HCT116 (cell line): ENCODE measurements around the gene RNF222. TPM values are rescaled to one million over a fixed set of nuclear protein-coding genes. Genes with fewer than 3 reads are reported as not detected.

Experiments used
- ATAC-seq: fragments of 200-7000 bp; cut with Tn5 transposase; 2 replicates; pipeline ENCODE4 v1.9.1; 2020; ENCODE audit warnings: mild to moderate bottlenecking, moderate library complexity
- BruUV-seq: library from RNA; stranded (reverse); fragments of 400-500 nt; replicated peaks from 2 replicates; lab custom pipeline; 2021; lab: Mats Ljungman, UMichigan
- CTCF ChIA-PET: fragments of 300-600 bp; sonication (Branson Sonifier 250); formaldehyde crosslinking; loops from one replicate; lab custom pipeline; 2021; ENCODE audit warnings: antibody characterized with exemption; lab: Charles Lee
- POLR2A ChIA-PET: fragments of 300-600, 350-600 bp; sonication (Branson Sonifier 250); formaldehyde crosslinking; loops from one replicate; lab custom pipeline; 2021; ENCODE audit warnings: antibody characterized with exemption; lab: Charles Lee
- RAD21 ChIA-PET, 2 experiments: fragments of 300-600 bp; sonication (Branson Sonifier 250); formaldehyde crosslinking; loops; one replicate each; lab custom pipeline; 2023; ENCODE audit warnings: low total read pairs in 2 of 2; ENCODE audit not compliant: uncharacterized antibody in 2 of 2, unreplicated experiment in 2 of 2, low non-redundant PET in 1 of 2; lab: Charles Lee
- DNase-seq: peaks from one replicate; pipeline ENCODE4 v3.0.0-alpha.2; 2010; ENCODE audit warnings: low read depth, low spot score
- H2AFZ ChIP-seq: fragments of 200-600 bp; shearing (Covaris generic), sonication (generic); 2 replicates; pipeline ENCODE4 v1.6.1; 2017; ENCODE audit warnings: low read depth, mixed run types, mixed read lengths, antibody characterized with exemption, low read length; ENCODE audit not compliant: poor library complexity, severe bottlenecking
- H3K27ac ChIP-seq: 2 replicates; pipeline ENCODE4 v1.5.1; 2012; ENCODE audit warnings: low read depth, low read length
- H3K27me3 ChIP-seq: fragments of 200-600 bp; sonication (generic); 2 replicates; pipeline ENCODE4 v1.6.1; 2016; ENCODE audit warnings: mixed run types, low read length, mixed read lengths; ENCODE audit not compliant: insufficient read depth
- H3K36me3 ChIP-seq, 2 experiments: fragments of 200-500 bp in 1 of 2; fragments of 200-600 bp in 1 of 2; sonication (Bioruptor generic) in 1 of 2; sonication (generic) in 1 of 2; 2 replicates each; pipeline versions ENCODE4 v1.5.1 to v1.6.1; 2014 to 2016; ENCODE audit warnings: low read length in 2 of 2, inconsistent platforms in 1 of 2, mixed read lengths in 1 of 2, mixed run types in 1 of 2; ENCODE audit not compliant: insufficient read depth in 2 of 2, control insufficient read depth in 1 of 2
- H3K4me1 ChIP-seq, 2 experiments: fragments of 200-600 bp in 1 of 2; sonication (generic) in 1 of 2; 2 replicates each; pipeline versions ENCODE4 v1.5.1 to v1.6.1; 2012 to 2017; ENCODE audit warnings: low read length in 2 of 2, inconsistent platforms in 1 of 2, mild to moderate bottlenecking in 1 of 2, mixed read lengths in 1 of 2, mixed run types in 1 of 2, moderate library complexity in 1 of 2; ENCODE audit not compliant: insufficient read depth in 2 of 2, control insufficient read depth in 1 of 2
- H3K4me2 ChIP-seq: fragments of 200-600 bp; sonication (generic); 2 replicates; pipeline ENCODE4 v1.6.1; 2017; ENCODE audit warnings: mixed run types, low read length, mixed read lengths
- H3K4me3 ChIP-seq, 2 experiments: fragments of 200-600 bp in 1 of 2; sonication (generic) in 1 of 2; replicated peaks in 1 of 2; 2 replicates each; pipeline ENCODE4 v1.5.1; 2011 to 2016; ENCODE audit warnings: low read length in 2 of 2, control low read depth in 1 of 2, low read depth in 1 of 2, mild to moderate bottlenecking in 1 of 2, mixed read lengths in 1 of 2, mixed run types in 1 of 2
- H3K79me2 ChIP-seq: fragments of 200-600 bp; sonication (generic); 2 replicates; pipeline ENCODE4 v1.6.1; 2017; ENCODE audit warnings: mild to moderate bottlenecking, mixed run types, low read length, moderate library complexity, mixed read lengths; ENCODE audit not compliant: insufficient read depth
- H3K9ac ChIP-seq: fragments of 200-600 bp; sonication (generic); 2 replicates; pipeline ENCODE4 v1.6.1; 2016; ENCODE audit warnings: low read length, mixed read lengths
- H3K9me2 ChIP-seq: fragments of 200-600 bp; sonication (generic), shearing (Covaris generic); 2 replicates; pipeline ENCODE4 v1.6.1; 2017; ENCODE audit warnings: mixed run types, mild to moderate bottlenecking, moderate library complexity; ENCODE audit not compliant: insufficient read depth
- H3K9me3 ChIP-seq, 2 experiments: fragments of 200-500 bp in 1 of 2; fragments of 200-600 bp in 1 of 2; sonication (Bioruptor generic) in 1 of 2; sonication (generic) in 1 of 2; 2 replicates each; pipeline ENCODE4 v1.6.1; 2014 to 2017; ENCODE audit warnings: low read length in 2 of 2, mixed read lengths in 2 of 2, inconsistent platforms in 1 of 2, low read depth in 1 of 2, mild to moderate bottlenecking in 1 of 2, mixed run types in 1 of 2, moderate library complexity in 1 of 2; ENCODE audit not compliant: control insufficient read depth in 1 of 2, insufficient read depth in 1 of 2
- H4K20me1 ChIP-seq: fragments of 200-600 bp; sonication (generic), shearing (Covaris generic); 2 replicates; pipeline ENCODE4 v1.6.1; 2017; ENCODE audit warnings: mixed run types, mild to moderate bottlenecking, moderate library complexity; ENCODE audit not compliant: insufficient read depth
- CBX3 ChIP-seq: IDR thresholded peaks from 2 replicates; pipeline ENCODE4 v1.6.1; 2012; ENCODE audit warnings: low read depth
- CEBPB ChIP-seq: IDR thresholded peaks from 2 replicates; pipeline ENCODE4 v1.6.1; 2012; ENCODE audit warnings: low read depth
- ELF1 ChIP-seq: IDR thresholded peaks from 2 replicates; pipeline ENCODE4 v1.6.1; 2012; ENCODE audit warnings: low read depth, borderline replicate concordance
- FOSL1 ChIP-seq: IDR thresholded peaks from 2 replicates; pipeline ENCODE4 v1.6.1; 2012; ENCODE audit warnings: low read depth
- JUND ChIP-seq: IDR thresholded peaks from 2 replicates; pipeline ENCODE4 v1.6.1; 2012
- POLR2A ChIP-seq: IDR thresholded peaks from 2 replicates; pipeline ENCODE4 v1.7.0; 2011; ENCODE audit warnings: borderline replicate concordance; ENCODE audit not compliant: insufficient read depth, insufficient read length; ENCODE audit errors: extremely low read depth
- RAD21 ChIP-seq: IDR thresholded peaks from 2 replicates; pipeline ENCODE4 v1.6.1; 2012; ENCODE audit warnings: low read depth, mild to moderate bottlenecking
- SIN3A ChIP-seq: IDR thresholded peaks from 2 replicates; pipeline ENCODE4 v1.6.1; 2012; ENCODE audit warnings: low read depth
- SP1 ChIP-seq: IDR thresholded peaks from 2 replicates; pipeline ENCODE4 v1.6.1; 2012; ENCODE audit warnings: low read depth
- SRF ChIP-seq: IDR thresholded peaks from 2 replicates; pipeline ENCODE4 v1.6.1; 2012; ENCODE audit warnings: low read depth
- TCF7L2 ChIP-seq: IDR thresholded peaks from 2 replicates; pipeline ENCODE4 v1.7.0; 2011; ENCODE audit warnings: borderline replicate concordance, inconsistent platforms; ENCODE audit not compliant: insufficient read depth, insufficient read length; ENCODE audit errors: extremely low read depth
- YY1 ChIP-seq: IDR thresholded peaks from 2 replicates; pipeline ENCODE4 v1.6.1; 2011; ENCODE audit warnings: low read length, low read depth, moderate library complexity, mild to moderate bottlenecking; ENCODE audit not compliant: insufficient replicate concordance; ENCODE audit errors: extremely low read depth
- ZBTB33 ChIP-seq: IDR thresholded peaks from 2 replicates; pipeline ENCODE4 v1.6.1; 2011; ENCODE audit warnings: mild to moderate bottlenecking, low read length, moderate library complexity; ENCODE audit not compliant: insufficient replicate concordance; ENCODE audit errors: extremely low read depth
- ZFX ChIP-seq: fragments of 450-650 bp; IDR thresholded peaks from 2 replicates; pipeline ENCODE4 v1.6.1; 2017
- intact Hi-C: fragments of 100-400 bp; cut with micrococcal nuclease; formaldehyde crosslinking; loops from 2 replicates; pipeline ENCODE4 v1.10.0; 2022
- total RNA-seq: library from RNA; stranded (reverse); gene quantifications from one replicate; pipeline ENCODE4 v1.2.1, GENCODE V29; 2021; ENCODE audit not compliant: unreplicated experiment
- TF ChIP-seq, protein P1 (sequence below): IDR thresholded peaks from 2 replicates; pipeline ENCODE4 v1.6.1; 2012
- TF ChIP-seq, protein P2 (sequence below): IDR thresholded peaks from 2 replicates; pipeline ENCODE4 v1.6.1; 2012; ENCODE audit warnings: low read depth

Gene RNF222
- total RNA-seq, 1 experiment from 2014 or later = not detected

DNA sequence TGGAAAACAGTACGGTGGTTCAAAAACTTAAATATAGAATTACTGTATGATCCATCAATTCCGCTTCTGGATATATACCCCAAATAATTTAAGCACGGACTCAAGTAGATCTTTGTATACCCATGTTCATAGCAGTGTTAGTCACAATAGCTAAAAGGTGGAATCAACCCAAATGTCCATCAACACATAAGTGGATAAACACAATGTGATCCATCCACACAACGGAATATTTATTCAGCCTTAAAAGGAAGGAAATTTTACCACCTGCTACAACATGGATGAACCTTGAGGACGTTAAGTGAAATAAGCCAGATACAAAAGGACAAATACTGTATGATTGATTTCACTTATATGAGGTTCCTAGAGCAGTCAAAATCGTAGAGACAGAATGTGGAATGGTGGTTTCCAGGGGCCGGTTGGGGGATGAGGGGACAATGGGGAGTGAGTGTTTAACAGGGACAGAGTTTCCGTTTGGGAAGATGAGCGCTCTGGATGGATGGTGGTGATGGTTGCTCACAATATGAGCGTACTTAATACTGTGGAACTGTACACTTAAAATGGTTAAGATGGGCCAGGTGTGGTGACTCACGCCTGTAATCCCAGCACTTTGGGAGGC, 5.4 kb upstream of the RNF222 start:
- Histone ChIP-seq H3K4me3 (no peak overlapping the region), H3K27ac (no peak overlapping the region), H3K9me3 (no peaks in the 10 kb centered on the region), H3K9ac (no peak overlapping the region), H2AFZ (no peak overlapping the region), H3K9me2 (no peaks in the 10 kb centered on the region), H3K27me3 (no peaks in the 10 kb centered on the region), H3K4me1 (peaks cover 2 to 30% of the 10 kb centered on the region in 2 experiments; a peak in 3 of 4 replicates), H3K4me2 (no peak overlapping the region), H3K79me2 (no peaks in the 10 kb centered on the region), H4K20me1 (no peaks in the 10 kb centered on the region), H3K36me3 (no peaks in the 10 kb centered on the region)
- ChIA-PET POLR2A (interaction anchor here (1.9 kb wide), 1 partner anchor 19 kb away, joined by 5 read pairs; no protein-coding TSS in a partner anchor), RAD21 (no interaction called here), CTCF (interaction anchor here (1.6 kb wide), 1 partner anchor 19 kb away, joined by 3 read pairs; no protein-coding TSS in a partner anchor)
- intact Hi-C loops = no loop called here
- TF ChIP-seq JUND = no peak
- TF ChIP-seq SIN3A = no peak
- no peak for TF ChIP-seq YY1
- TF ChIP-seq SP1 = no peak
- TF ChIP-seq TCF7L2 = no peak
- TF ChIP-seq, protein P1, sequence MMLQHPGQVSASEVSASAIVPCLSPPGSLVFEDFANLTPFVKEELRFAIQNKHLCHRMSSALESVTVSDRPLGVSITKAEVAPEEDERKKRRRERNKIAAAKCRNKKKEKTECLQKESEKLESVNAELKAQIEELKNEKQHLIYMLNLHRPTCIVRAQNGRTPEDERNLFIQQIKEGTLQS = no peak
- no peak for ATAC-seq
- DNase-seq = no peak
- BruUV-seq = no TSS peak

DNA sequence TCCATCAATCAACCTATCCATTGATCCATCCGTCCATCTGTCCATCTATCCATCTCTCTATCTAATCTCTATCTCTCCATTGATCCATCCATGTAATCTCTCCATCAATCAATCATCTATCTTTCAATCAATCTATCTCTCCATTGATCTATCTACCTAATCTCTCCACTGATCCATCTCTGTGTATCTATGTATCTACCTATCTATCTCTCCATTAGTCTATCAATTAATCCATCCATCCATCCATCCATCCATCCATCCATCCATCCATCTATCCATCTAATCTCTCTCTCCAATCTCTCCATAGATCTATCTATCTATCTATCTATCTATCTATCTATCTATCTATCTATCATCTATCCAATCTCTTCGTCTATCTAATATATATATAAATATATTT, 3.5 kb upstream of the RNF222 start:
- H3K9ac ChIP-seq = no peak overlapping the region
- H3K79me2 ChIP-seq = no peaks in the 10 kb centered on the region
- intact Hi-C loops = no loop called here
- H3K36me3 ChIP-seq = no peaks in the 10 kb centered on the region
- peaks cover 0 to 21% of the 10 kb centered on the region in 2 experiments; a peak in 1 of 4 replicates for H3K4me1 ChIP-seq
- ChIA-PET CTCF (no interaction called here), POLR2A (no interaction called here), RAD21 (no interaction called here)
- DNase-seq (no peak), ATAC-seq (no peak)
- H4K20me1 ChIP-seq = no peaks in the 10 kb centered on the region
- no peaks in the 10 kb centered on the region for H3K27me3 ChIP-seq
- H3K4me3 ChIP-seq = no peak overlapping the region
- no TSS peak for BruUV-seq
- H3K4me2 ChIP-seq = no peak overlapping the region
- no peak overlapping the region for H2AFZ ChIP-seq
- no peaks in the 10 kb centered on the region for H3K9me2 ChIP-seq
- H3K9me3 ChIP-seq = no peaks in the 10 kb centered on the region
- no peak overlapping the region for H3K27ac ChIP-seq
- TF ChIP-seq ELF1 (no peak), POLR2A (no peak), SIN3A (no peak), FOSL1 (no peak), CEBPB (no peak), RAD21 (no peak), ZBTB33 (no peak), TCF7L2 (no peak), JUND (no peak), ZFX (no peak), CBX3 (no peak), SRF (no peak)
- TF ChIP-seq, protein P2, sequence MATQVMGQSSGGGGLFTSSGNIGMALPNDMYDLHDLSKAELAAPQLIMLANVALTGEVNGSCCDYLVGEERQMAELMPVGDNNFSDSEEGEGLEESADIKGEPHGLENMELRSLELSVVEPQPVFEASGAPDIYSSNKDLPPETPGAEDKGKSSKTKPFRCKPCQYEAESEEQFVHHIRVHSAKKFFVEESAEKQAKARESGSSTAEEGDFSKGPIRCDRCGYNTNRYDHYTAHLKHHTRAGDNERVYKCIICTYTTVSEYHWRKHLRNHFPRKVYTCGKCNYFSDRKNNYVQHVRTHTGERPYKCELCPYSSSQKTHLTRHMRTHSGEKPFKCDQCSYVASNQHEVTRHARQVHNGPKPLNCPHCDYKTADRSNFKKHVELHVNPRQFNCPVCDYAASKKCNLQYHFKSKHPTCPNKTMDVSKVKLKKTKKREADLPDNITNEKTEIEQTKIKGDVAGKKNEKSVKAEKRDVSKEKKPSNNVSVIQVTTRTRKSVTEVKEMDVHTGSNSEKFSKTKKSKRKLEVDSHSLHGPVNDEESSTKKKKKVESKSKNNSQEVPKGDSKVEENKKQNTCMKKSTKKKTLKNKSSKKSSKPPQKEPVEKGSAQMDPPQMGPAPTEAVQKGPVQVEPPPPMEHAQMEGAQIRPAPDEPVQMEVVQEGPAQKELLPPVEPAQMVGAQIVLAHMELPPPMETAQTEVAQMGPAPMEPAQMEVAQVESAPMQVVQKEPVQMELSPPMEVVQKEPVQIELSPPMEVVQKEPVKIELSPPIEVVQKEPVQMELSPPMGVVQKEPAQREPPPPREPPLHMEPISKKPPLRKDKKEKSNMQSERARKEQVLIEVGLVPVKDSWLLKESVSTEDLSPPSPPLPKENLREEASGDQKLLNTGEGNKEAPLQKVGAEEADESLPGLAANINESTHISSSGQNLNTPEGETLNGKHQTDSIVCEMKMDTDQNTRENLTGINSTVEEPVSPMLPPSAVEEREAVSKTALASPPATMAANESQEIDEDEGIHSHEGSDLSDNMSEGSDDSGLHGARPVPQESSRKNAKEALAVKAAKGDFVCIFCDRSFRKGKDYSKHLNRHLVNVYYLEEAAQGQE = no peak
